ACC112 (cell line): ENCODE data around the gene EPHB1.

Experiments
- H2AFZ ChIP-seq: fragments of 200-600 bp; sonication (generic); one replicate; pipeline ENCODE4 v1.6.0; 2017; ENCODE audit warnings: antibody characterized with exemption, low read length; ENCODE audit not compliant: unreplicated experiment
- H3K27ac ChIP-seq: fragments of 200-600 bp; sonication (generic); 2 replicates; pipeline ENCODE4 v1.5.1; 2014; ENCODE audit warnings: low read depth, mild to moderate bottlenecking, antibody characterized with exemption, low read length, moderate library complexity
- H3K27me3 ChIP-seq: fragments of 200-600 bp; sonication (generic); 2 replicates; pipeline ENCODE4 v1.6.1; 2014; ENCODE audit warnings: mild to moderate bottlenecking, antibody characterized with exemption, low read length, moderate library complexity, mixed read lengths; ENCODE audit not compliant: insufficient read depth
- H3K36me3 ChIP-seq: fragments of 200-600 bp; sonication (generic); 2 replicates; pipeline ENCODE4 v1.6.1; 2016; ENCODE audit warnings: mild to moderate bottlenecking, antibody characterized with exemption, low read length, moderate library complexity, mixed read lengths; ENCODE audit not compliant: insufficient read depth
- H3K4me1 ChIP-seq: fragments of 200-600 bp; sonication (generic); one replicate; pipeline ENCODE4 v1.6.1; 2016; ENCODE audit warnings: low read length, mixed read lengths; ENCODE audit not compliant: insufficient read depth, unreplicated experiment, control insufficient read depth
- H3K4me3 ChIP-seq: fragments of 200-600 bp; sonication (generic); 2 replicates; pipeline ENCODE4 v1.5.1; 2014; ENCODE audit warnings: mild to moderate bottlenecking, low read depth, low read length
- H3K79me2 ChIP-seq: fragments of 200-600 bp; sonication (generic); one replicate; pipeline ENCODE4 v1.6.0; 2016; ENCODE audit warnings: low read length; ENCODE audit not compliant: control insufficient read depth, unreplicated experiment, insufficient read depth

Gene EPHB1

DNA sequence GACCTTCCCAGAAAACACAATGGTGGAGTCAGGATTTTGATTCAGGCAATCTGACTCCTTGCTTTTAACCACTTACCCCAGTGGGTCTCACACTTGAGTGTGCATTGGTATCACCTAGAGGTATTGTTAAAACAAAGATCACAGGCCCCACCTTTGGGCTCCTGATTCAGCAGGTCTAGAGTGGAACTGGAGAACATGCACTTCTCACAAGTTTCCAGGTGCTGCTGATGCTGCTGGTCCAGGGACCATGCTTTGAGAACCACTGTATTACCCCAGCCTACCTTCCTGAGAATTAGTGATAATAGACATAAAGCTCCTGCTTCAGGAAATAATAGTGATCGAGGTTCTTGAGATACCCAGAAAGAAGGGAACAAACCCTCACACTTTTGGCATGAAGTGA is 466.9 kb downstream of the EPHB1 start:
- Histone ChIP-seq H3K79me2 (no peaks in the 10 kb centered on the region), H3K4me3 (no peak overlapping the region), H3K27ac (no peak overlapping the region), H2AFZ (no peak overlapping the region), H3K36me3 (no peaks in the 10 kb centered on the region), H3K27me3 (no peaks in the 10 kb centered on the region), H3K4me1 (no peaks in the 10 kb centered on the region)

DNA sequence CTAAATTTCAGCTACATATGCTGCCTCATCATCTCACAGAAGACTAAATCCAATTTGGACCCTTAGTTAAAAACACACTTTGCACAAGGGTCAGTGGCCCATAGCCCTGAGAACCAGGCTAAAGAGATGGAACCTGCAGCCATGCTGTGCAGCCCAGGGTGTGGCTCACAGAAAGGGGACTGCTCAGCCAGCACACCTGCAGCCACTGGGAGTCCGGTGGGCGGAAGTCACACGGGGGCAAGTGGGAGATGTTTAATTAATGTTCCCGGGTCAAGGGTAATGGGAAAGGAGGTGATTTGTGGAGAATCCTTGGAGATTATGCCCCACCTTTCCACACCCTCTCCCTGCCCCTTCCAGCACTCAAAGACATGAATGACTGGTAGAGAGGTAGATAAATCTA is 467.4 kb downstream of the EPHB1 start:
- Histone ChIP-seq H2AFZ (no peak overlapping the region), H3K27me3 (no peaks in the 10 kb centered on the region), H3K4me1 (no peaks in the 10 kb centered on the region), H3K27ac (no peak overlapping the region), H3K36me3 (no peaks in the 10 kb centered on the region), H3K4me3 (no peak overlapping the region), H3K79me2 (no peaks in the 10 kb centered on the region)

DNA sequence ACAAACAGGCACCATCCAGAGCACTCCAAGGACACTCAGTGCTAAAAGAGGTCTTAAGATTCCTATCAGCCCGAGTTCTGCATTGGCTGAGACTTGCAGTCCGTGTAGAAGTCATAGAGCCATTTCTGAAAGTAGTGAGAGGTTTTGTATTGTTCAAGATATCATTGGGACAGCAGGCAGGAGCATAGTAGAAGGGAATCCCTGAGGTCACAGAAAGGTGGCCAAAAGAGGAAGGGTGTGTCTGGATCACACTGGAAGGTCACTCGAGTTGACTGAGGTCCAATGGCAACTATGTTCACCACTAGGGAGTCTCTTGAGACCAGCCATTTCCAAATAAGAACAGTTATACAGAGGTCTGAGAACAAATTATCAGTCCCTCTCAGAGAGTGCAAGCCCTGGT is 468.3 kb downstream of the EPHB1 start:
- H3K79me2 ChIP-seq = no peaks in the 10 kb centered on the region
- H3K27me3 ChIP-seq = no peaks in the 10 kb centered on the region
- H3K27ac ChIP-seq = no peak overlapping the region
- H3K4me1 ChIP-seq = no peaks in the 10 kb centered on the region
- no peaks in the 10 kb centered on the region for H3K36me3 ChIP-seq
- no peak overlapping the region for H2AFZ ChIP-seq
- H3K4me3 ChIP-seq = no peak overlapping the region

DNA sequence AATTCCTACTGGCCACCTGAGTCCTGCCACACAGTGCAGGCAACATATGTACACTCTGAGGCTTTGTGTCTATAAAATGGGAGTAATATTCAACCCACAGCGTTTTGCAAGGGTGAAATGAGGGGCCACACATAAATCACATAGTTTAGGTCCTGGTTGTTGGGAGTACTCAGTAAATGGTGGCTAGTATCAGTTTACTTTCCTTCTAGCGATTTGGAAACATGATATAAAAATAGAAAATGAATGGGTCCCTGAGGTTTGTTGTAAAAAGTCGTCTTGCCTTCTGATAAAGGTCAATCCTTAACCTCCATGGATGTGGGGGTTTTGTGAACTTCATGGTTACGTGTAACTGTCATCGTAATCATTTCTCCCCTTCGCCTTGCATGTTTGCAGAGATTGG is 472.4 kb downstream of the EPHB1 start:
- no peak overlapping the region for H2AFZ ChIP-seq
- H3K79me2 ChIP-seq = no peaks in the 10 kb centered on the region

DNA sequence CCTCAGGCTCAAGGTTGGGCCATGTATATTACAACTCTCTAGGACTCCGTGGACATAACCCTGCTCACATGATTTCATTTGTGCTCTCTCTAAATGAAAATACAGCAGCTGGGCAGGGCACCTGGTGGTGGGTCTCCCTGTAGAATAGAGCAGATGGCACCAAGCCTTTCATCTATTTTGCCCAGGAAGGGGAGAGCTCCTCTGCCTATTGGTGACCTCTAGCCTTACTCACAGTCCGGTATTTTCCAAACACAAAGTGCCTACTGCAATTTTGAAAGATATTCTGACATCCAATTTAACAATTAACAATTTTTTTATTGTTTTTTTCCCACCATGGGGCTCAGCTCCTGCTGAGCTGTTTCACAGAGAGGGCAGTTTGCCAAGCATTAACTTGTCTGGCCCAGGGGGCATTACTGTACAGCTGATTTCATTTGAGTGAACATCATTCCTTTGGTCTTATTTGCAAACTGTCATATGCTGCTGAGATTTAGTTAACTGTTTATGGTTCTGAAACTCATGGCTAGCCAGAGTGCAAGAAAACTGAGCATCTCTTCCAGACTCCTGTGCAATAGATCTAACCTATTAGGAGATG is 474.0 kb downstream of the EPHB1 start:
- Histone ChIP-seq H2AFZ (no peak overlapping the region), H3K79me2 (no peaks in the 10 kb centered on the region), H3K4me1 (no peaks in the 10 kb centered on the region), H3K4me3 (no peak overlapping the region), H3K36me3 (no peaks in the 10 kb centered on the region), H3K27ac (no peak overlapping the region), H3K27me3 (no peaks in the 10 kb centered on the region)

More for the DNA sequence above, 472.4 kb downstream of the EPHB1 start:
- no peaks in the 10 kb centered on the region for H3K36me3 ChIP-seq
- no peaks in the 10 kb centered on the region for H3K27me3 ChIP-seq
- no peaks in the 10 kb centered on the region for H3K4me1 ChIP-seq
- no peak overlapping the region for H3K4me3 ChIP-seq
- H3K27ac ChIP-seq = no peak overlapping the region

DNA sequence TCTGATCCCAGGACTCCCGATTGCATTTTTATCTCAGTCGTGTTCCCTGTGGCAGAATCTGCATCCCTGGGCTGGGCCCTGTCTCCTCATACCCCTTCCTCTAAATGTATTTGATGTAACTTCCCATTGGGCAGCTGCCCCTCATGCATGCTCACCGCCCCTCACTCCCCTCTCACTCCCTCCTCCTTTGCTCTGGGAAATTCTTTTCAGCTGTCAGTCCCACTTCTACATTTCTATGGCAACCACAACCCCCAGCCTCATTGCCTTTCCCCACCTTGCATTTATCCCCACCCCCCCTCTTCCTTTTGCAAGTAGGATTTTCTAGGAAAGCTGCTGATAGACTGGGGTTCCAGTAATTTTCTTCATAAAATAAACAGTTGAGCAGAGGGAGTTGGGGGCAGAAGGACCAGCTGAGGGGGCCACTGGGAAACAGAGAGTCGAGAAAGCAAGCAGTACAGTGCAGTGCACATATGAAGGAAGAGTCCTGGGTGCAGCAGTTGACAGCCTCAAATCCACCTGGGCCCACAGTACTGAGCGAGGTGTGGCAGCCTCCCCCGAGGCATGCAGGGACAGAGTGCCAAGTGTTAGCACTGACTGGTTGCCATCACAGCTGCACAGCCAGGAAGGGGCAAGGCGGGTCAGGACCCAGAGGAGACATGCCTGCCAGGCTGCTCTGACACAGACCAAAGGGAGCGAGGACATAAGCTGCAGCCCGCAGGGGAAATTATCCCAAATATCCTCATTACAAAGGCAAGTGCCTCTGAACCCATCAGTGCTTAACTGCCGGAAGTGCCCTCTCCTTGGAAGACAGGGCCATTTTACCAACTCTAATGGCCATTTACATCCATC is 476.3 kb downstream of the EPHB1 start:
- Histone ChIP-seq H3K36me3 (no peaks in the 10 kb centered on the region), H2AFZ (no peak overlapping the region), H3K4me1 (no peaks in the 10 kb centered on the region), H3K4me3 (no peak overlapping the region), H3K27me3 (no peaks in the 10 kb centered on the region), H3K79me2 (no peaks in the 10 kb centered on the region), H3K27ac (no peak overlapping the region)

DNA sequence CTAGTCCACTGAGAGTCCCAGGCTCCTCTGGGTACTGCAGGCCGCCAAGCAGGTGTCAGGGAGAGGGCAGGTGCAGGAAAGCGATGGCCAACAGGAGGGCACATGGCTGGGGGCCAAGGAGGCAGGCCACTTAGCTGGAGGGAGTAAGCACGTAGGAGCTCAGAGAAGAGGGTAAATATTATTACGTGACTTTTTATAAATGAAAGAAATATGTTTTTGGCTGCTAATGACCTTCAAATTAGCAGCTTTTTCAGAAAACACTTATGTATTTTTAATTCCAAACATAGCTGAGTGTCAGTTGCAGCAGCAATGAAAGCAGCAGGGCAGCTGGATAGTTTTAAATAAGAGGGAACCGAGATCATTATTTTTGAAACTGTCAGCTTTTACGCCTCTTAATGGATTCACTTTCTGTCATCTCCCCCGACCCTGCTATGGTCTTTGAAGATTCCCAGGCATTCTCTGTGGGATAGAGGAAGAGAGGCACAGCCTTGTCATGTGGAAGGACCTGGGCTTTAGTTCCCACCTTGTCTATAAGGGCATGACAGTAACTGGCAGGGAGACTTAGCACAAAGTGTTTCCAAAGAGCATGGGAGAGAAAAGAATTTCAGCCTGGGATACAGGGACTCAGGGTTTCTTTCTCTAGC is 477.1 kb downstream of the EPHB1 start:
- H2AFZ ChIP-seq = no peak overlapping the region
- H3K36me3 ChIP-seq = no peaks in the 10 kb centered on the region

DNA sequence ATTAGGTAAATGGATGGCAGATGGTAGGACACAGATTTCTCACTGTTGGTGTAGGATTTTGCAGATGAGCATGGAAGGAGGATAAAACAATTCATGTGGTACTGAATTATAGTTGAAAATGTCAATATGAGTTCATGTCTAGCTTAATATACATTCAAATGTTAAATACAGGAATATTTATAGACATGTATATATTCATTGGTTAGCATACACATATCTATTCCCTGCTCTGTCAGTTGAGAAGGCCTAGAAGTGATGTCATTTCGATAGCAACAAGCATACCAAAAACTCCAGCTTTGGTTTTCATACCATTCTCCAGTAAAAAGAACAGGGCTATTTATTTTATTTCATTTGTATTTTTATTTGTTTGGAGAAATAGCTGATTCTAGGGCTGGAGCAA is 497.1 kb downstream of the EPHB1 start:
- no peak overlapping the region for H3K4me3 ChIP-seq

More for the DNA sequence above, 477.1 kb downstream of the EPHB1 start:
- Histone ChIP-seq H3K27me3 (no peaks in the 10 kb centered on the region), H3K79me2 (no peaks in the 10 kb centered on the region), H3K4me1 (no peaks in the 10 kb centered on the region), H3K4me3 (no peak overlapping the region), H3K27ac (no peak overlapping the region)

DNA sequence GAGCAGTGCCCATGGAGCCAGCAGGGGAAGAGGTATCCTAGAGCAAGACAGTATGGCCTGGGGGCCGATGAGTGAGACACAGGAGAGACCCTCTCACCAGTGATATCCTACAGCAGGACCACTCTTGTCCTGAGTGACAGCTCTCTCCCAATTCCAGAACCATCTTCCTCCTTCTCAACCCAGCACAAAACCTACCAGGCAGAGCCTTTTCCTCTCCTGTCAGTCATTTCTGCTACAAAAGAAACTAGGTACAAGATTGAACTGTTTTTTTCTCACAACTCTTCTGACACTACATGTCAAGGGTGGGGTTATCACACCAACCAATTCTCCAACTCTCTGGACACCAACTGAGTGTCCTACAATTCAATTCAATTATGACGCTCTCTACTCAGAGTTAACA is 506.6 kb downstream of the EPHB1 start:
- H3K27ac ChIP-seq = no peak overlapping the region
- no peaks in the 10 kb centered on the region for H3K4me1 ChIP-seq
- no peak overlapping the region for H2AFZ ChIP-seq
- no peaks in the 10 kb centered on the region for H3K36me3 ChIP-seq
- no peak overlapping the region for H3K4me3 ChIP-seq
- H3K79me2 ChIP-seq = no peaks in the 10 kb centered on the region
- no peaks in the 10 kb centered on the region for H3K27me3 ChIP-seq

More for the DNA sequence above, 497.1 kb downstream of the EPHB1 start:
- Histone ChIP-seq H3K4me1 (no peaks in the 10 kb centered on the region), H2AFZ (no peak overlapping the region), H3K27me3 (no peaks in the 10 kb centered on the region), H3K79me2 (no peaks in the 10 kb centered on the region), H3K27ac (no peak overlapping the region), H3K36me3 (no peaks in the 10 kb centered on the region)

DNA sequence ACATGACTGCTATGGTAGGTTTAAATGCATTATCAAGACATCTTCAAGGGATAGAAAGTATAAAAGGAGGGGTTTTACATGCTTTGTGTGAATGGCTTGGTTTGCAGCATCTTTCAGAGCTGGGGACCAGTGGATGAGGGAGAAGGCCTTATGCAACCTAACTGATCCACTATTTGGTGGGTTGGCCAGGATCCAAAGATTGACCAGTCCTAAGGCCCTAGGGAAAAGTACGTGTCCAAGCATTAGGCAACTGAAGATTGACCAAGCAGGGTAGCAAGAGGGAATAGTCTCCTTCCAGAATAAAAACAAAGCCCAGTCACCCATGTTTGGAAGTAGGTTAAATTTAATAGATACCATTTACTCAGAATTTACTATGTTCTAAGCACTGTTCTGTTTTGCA is 509.3 kb downstream of the EPHB1 start:
- Histone ChIP-seq H2AFZ (no peak overlapping the region), H3K4me3 (no peak overlapping the region), H3K27ac (no peak overlapping the region), H3K4me1 (no peaks in the 10 kb centered on the region), H3K36me3 (no peaks in the 10 kb centered on the region), H3K27me3 (no peaks in the 10 kb centered on the region), H3K79me2 (no peaks in the 10 kb centered on the region)
